ENCODE measurements around the gene CMPK2.

The CMPK2 gene

GRCh38 chr2:6832596-6833299 lies 33.0 kb downstream of the CMPK2 start:
- Histone ChIP-seq H3K4me1 (ENCODE audit: control insufficient read depth, insufficient read depth, low read length) (no peaks in the 10 kb centered on the region), H3K27ac (ENCODE audit: extremely low read depth, low read depth, low read length) (no peak overlapping the region), H3K36me3 (ENCODE audit: control insufficient read depth in 2 of 2, insufficient read depth in 1 of 2, low read length in 2 of 2) (no peaks in the 10 kb centered on the region), H3K9me3 (ENCODE audit: control insufficient read depth, insufficient read depth, low read depth, low read length) (no peaks in the 10 kb centered on the region), H3K4me3 (ENCODE audit: low read depth, low read length) (no peak overlapping the region)
- ChIA-PET CTCF (no interaction called here), POLR2A (no interaction called here)
- no peak for TF ChIP-seq ZNF174 (tag by site-specific recombination; IDR thresholded peaks at IDR 0.05)
- no peak for TF ChIP-seq ZNF670 (tag by site-specific recombination; IDR thresholded peaks at IDR 0.05; ENCODE audit: low read depth)
- TF ChIP-seq ZNF664 (tag by site-specific recombination; IDR thresholded peaks at IDR 0.05) = no peak
- peak; percentile 99 for TF ChIP-seq PRDM1 (tag by site-specific recombination; IDR thresholded peaks at IDR 0.05)

DNA sequence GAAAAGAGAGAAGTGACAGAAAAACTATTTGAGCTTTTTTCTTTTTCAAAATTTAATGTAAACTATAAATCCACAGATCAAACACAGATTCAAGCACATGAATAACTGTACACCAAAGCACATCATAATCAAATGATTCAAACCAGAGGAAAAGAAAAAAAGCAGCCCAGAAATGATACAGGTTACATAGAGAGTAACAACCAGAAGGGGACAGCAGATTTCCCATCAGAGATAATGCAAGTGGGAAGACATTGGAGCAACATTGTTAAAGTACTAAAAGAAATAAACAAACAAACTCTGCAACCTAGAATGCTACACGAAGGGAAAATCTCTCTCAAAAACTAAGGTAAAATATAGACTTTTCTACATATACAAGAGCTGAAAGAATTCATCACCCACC lies 34.5 kb downstream of the CMPK2 start:
- peak; percentile 74 for TF ChIP-seq SETDB1 (IDR thresholded peaks at IDR 0.05; ENCODE audit: insufficient read length, low read length)
- TF ChIP-seq ZNF335 (tag by site-specific recombination; conservative IDR thresholded peaks at IDR 0.05) = no peak
- no peaks in the 10 kb centered on the region for H3K4me1 ChIP-seq (ENCODE audit: control insufficient read depth, insufficient read depth, low read length)
- no peaks in the 10 kb centered on the region for H3K36me3 ChIP-seq (ENCODE audit: control insufficient read depth in 2 of 2, insufficient read depth in 1 of 2, low read length in 2 of 2)
- CTCF ChIA-PET = no interaction called here
- H3K4me3 ChIP-seq (ENCODE audit: low read depth, low read length) = no peak overlapping the region
- no peak overlapping the region for H3K27ac ChIP-seq (ENCODE audit: extremely low read depth, low read depth, low read length)
- H3K9me3 ChIP-seq (ENCODE audit: control insufficient read depth, insufficient read depth, low read depth, low read length) = no peaks in the 10 kb centered on the region
- POLR2A ChIA-PET = no interaction called here

- no peaks in the 10 kb centered on the region for H3K9me3 ChIP-seq (ENCODE audit: control insufficient read depth, insufficient read depth, low read depth, low read length)
- H3K36me3 ChIP-seq (ENCODE audit: control insufficient read depth in 2 of 2, insufficient read depth in 1 of 2, low read length in 2 of 2) = no peaks in the 10 kb centered on the region
- H3K4me1 ChIP-seq (ENCODE audit: control insufficient read depth, insufficient read depth, low read length) = no peaks in the 10 kb centered on the region
- ChIA-PET CTCF (interaction anchor here (0.6 to 0.7 kb wide), 2 partner anchors 13 to 218 kb away, joined by 3 read pairs; no protein-coding TSS in a partner anchor), POLR2A (no interaction called here)
- H3K4me3 ChIP-seq (ENCODE audit: low read depth, low read length) = no peak overlapping the region
- no peak overlapping the region for H3K27ac ChIP-seq (ENCODE audit: extremely low read depth, low read depth, low read length)
- no peak for TF ChIP-seq ZNF324 (tag by site-specific recombination; IDR thresholded peaks at IDR 0.05)
Observed at GRCh38 chr2:6828299-6828584, 37.5 kb downstream of the CMPK2 start.

GRCh38 chr2:6827566-6828298 lies 38.0 kb downstream of the CMPK2 start:
- H3K4me1 ChIP-seq (ENCODE audit: control insufficient read depth, insufficient read depth, low read length) = no peaks in the 10 kb centered on the region
- H3K9me3 ChIP-seq (ENCODE audit: control insufficient read depth, insufficient read depth, low read depth, low read length) = no peaks in the 10 kb centered on the region
- no peak overlapping the region for H3K27ac ChIP-seq (ENCODE audit: extremely low read depth, low read depth, low read length)
- no peak overlapping the region for H3K4me3 ChIP-seq (ENCODE audit: low read depth, low read length)
- ChIA-PET CTCF (interaction anchor here (0.6 to 0.9 kb wide), 2 partner anchors 21 to 36 kb away, joined by 3 read pairs; no protein-coding TSS in a partner anchor), POLR2A (no interaction called here)
- H3K36me3 ChIP-seq (ENCODE audit: control insufficient read depth in 2 of 2, insufficient read depth in 1 of 2, low read length in 2 of 2) = no peaks in the 10 kb centered on the region
- no peak for TF ChIP-seq ZNF112 (tag by site-specific recombination; IDR thresholded peaks at IDR 0.05)
- TF ChIP-seq ZEB2 (tag by site-specific recombination; IDR thresholded peaks at IDR 0.05) = no peak
- TF ChIP-seq ZNF37A (tag by site-specific recombination; IDR thresholded peaks at IDR 0.05) = no peak
- no peak for TF ChIP-seq ZNF791 (tag by site-specific recombination; IDR thresholded peaks at IDR 0.05)

DNA sequence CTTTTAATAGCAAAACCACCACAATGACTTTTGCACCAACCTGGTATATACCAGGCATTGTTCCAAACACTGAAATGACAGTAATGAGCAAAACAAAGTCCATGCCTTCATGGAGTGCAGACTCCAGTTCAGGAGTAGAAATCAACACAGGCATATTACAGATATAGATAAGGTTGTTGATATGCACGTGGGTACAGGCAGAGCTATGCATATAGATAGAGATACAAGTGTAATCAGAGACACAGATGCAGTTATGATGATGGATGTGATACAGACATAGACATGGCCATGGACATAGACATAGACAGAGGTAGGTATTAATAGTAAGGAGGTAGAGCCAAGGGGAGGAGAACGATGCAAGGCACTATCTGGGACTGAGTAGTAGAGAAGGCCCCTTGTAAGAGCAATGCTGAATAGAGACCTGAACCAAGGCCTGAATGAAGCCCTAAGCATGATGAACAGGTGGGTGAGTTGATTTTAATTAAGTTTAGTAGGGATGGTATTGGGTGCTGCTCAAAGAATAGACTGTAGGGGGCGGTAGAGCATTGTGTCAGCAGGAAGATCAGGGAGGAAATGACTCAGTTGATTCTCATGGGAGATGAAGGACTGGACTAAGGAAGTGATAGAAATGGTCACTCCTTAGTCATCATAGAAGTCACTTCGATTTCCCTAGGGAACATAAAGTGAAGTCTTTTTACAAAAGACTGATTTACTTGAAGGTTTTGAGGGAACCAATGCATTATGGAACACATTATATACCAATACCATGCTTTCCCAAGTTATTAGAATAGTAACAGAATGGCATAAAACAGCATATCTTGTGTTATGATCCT lies 39.4 kb downstream of the CMPK2 start:
- ChIA-PET CTCF (interaction anchor here (0.7 to 1.2 kb wide), 4 partner anchors 9 to 453 kb away, joined by 3 to 5 read pairs (median 4); no protein-coding TSS in a partner anchor), POLR2A (no interaction called here)
- no peaks in the 10 kb centered on the region for H3K4me1 ChIP-seq (ENCODE audit: control insufficient read depth, insufficient read depth, low read length)
- H3K36me3 ChIP-seq (ENCODE audit: control insufficient read depth in 2 of 2, insufficient read depth in 1 of 2, low read length in 2 of 2) = no peaks in the 10 kb centered on the region
- H3K27ac ChIP-seq (ENCODE audit: extremely low read depth, low read depth, low read length) = no peak overlapping the region
- no peak overlapping the region for H3K4me3 ChIP-seq (ENCODE audit: low read depth, low read length)
- H3K9me3 ChIP-seq (ENCODE audit: control insufficient read depth, insufficient read depth, low read depth, low read length) = no peaks in the 10 kb centered on the region
- TF ChIP-seq ZNF654 (tag by site-specific recombination; IDR thresholded peaks at IDR 0.05; ENCODE audit: low read depth) (peak; percentile 70), ZNF785 (tag by site-specific recombination; IDR thresholded peaks at IDR 0.05) (no peak), HIC1 (tag by site-specific recombination; IDR thresholded peaks at IDR 0.05) (no peak), ZNF24 (tag by site-specific recombination; IDR thresholded peaks at IDR 0.05) (no peak), ZNF112 (tag by site-specific recombination; IDR thresholded peaks at IDR 0.05) (no peak), ZFP41 (tag by site-specific recombination; IDR thresholded peaks at IDR 0.05; ENCODE audit: borderline replicate concordance) (no peak), ZNF843 (tag by site-specific recombination; IDR thresholded peaks at IDR 0.05) (no peak)
- TF ChIP-seq, protein P1, sequence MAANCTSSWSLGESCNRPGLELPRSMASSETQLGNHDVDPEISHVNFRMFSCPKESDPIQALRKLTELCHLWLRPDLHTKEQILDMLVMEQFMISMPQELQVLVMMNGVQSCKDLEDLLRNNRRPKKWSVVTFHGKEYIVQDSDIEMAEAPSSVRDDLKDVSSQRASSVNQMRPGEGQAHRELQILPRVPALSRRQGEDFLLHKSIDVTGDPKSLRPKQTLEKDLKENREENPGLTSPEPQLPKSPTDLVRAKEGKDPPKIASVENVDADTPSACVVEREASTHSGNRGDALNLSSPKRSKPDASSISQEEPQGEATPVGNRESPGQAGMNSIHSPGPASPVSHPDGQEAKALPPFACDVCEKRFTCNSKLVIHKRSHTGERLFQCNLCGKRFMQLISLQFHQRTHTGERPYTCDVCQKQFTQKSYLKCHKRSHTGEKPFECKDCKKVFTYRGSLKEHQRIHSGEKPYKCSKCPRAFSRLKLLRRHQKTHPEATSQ (tag by site-specific recombination; IDR thresholded peaks at IDR 0.05) = no peak

Data from HEK293 (cell line).